Uterus (tissue), 2 donors: ENCODE results near the gene PRKAG3.

Source experiments
- POLR2A ChIP-seq, 2 donors: fragments of 450-650 bp; IDR thresholded peaks; one replicate each; pipeline ENCODE4 v1.6.1; 2016; ENCODE audit warnings: antibody characterized with exemption in 2 of 2, mild to moderate bottlenecking in 1 of 2, moderate library complexity in 1 of 2
- TF ChIP-seq, protein P1 (sequence below), 4 experiments: fragments of 200-600 bp in 2 of 4; fragments of 450-650 bp in 2 of 4; sonication (generic) in 2 of 4; IDR thresholded peaks; one replicate each; pipeline ENCODE4 v1.5.1; 2016 to 2019; ENCODE audit warnings: antibody characterized with exemption in 4 of 4, mild to moderate bottlenecking in 2 of 4, moderate library complexity in 1 of 4

DNA sequence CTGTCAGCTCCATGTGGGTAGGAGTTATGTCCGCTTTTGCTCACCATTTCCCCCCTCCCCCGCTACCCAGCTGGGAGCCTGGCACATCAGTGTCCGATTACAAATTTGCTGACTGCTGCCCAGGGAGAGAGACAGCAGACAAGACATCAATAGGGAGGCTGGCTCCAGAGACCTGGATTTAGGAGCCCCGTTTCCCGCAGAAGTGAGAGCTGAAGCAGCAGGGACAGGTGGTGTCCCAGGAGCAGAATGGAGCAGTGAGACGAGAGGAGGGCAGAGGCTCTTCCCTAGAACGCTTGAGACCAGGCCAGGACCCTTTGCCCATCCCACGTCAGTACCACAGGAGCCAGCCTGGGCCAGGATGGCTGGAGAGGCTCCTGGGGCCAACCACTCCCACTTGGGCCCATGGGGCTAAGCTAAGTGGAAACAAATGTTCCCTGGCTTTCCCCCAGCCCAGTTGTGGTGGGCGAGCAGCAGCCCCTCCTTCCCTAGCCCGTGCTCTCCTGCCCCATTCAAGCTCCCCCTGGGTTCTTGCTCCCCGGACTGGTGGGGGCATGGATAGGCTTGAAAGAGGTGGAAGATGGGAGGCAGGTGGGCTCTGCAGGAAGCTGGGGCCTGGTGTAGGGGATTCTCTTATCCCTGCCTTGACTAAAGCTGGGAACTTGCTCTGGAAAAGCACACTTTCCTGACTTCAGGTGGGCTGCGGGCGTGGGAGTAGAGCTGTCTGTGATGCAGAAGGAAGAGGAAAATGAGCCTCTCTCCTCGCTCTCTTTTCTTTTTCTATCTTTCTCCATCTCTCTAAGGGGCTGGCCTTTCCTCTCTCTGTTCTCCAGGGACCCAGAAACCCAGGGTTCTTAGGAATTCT lies 23.9 kb upstream of the PRKAG3 start:
- TF ChIP-seq, protein P1, sequence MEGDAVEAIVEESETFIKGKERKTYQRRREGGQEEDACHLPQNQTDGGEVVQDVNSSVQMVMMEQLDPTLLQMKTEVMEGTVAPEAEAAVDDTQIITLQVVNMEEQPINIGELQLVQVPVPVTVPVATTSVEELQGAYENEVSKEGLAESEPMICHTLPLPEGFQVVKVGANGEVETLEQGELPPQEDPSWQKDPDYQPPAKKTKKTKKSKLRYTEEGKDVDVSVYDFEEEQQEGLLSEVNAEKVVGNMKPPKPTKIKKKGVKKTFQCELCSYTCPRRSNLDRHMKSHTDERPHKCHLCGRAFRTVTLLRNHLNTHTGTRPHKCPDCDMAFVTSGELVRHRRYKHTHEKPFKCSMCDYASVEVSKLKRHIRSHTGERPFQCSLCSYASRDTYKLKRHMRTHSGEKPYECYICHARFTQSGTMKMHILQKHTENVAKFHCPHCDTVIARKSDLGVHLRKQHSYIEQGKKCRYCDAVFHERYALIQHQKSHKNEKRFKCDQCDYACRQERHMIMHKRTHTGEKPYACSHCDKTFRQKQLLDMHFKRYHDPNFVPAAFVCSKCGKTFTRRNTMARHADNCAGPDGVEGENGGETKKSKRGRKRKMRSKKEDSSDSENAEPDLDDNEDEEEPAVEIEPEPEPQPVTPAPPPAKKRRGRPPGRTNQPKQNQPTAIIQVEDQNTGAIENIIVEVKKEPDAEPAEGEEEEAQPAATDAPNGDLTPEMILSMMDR (IDR thresholded peaks at IDR 0.05): no peak
- no peak for TF ChIP-seq POLR2A (IDR thresholded peaks at IDR 0.05)
